CD4-positive, alpha-beta T cell treated with Interleukin-21 for 1 hour (primary cell): ENCODE results near the gene MYBPC2.
"Not testable (repeated sequence)": the region's sequence is repeated elsewhere in the genome, so short reads cannot be mapped to it uniquely, and the experiment has no call there.

Experiments
- DNase-seq: peaks from one replicate; pipeline ENCODE4 v3.0.0-alpha.2; 2020

Gene MYBPC2

GRCh38 chr19:50430888-50431342 is 1.8 kb upstream of the MYBPC2 start:
- DNase-seq: no peak

GRCh38 chr19:50431343-50432220 is 1.1 kb upstream of the MYBPC2 start:
- DNase-seq: peak; percentile 93

- DNase-seq: no peak
These were observed 799 bp downstream of the MYBPC2 start for GRCh38 chr19:50433201-50434180.

- no peak for DNase-seq
These were observed 1.8 kb downstream of the MYBPC2 start for GRCh38 chr19:50434525-50434924.

- no peak for DNase-seq
These were observed 2.5 kb downstream of the MYBPC2 start for GRCh38 chr19:50435221-50435620.

GRCh38 chr19:50435627-50436026 is 2.9 kb downstream of the MYBPC2 start:
- DNase-seq: no peak

- no peak for DNase-seq
These were observed 5.3 kb downstream of the MYBPC2 start for GRCh38 chr19:50437862-50438449.

- not testable (repeated sequence) for DNase-seq
These were observed 6.4 kb downstream of the MYBPC2 start for GRCh38 chr19:50439130-50439529.

GRCh38 chr19:50444059-50444458 is 11.4 kb downstream of the MYBPC2 start:
- DNase-seq: no peak

- no peak for DNase-seq
These were observed 14.4 kb downstream of the MYBPC2 start for GRCh38 chr19:50447053-50447452.

- DNase-seq: no peak
These were observed 15.1 kb downstream of the MYBPC2 start for GRCh38 chr19:50447750-50448149.

GRCh38 chr19:50449236-50449899 is 16.7 kb downstream of the MYBPC2 start:
- no peak for DNase-seq

- no peak for DNase-seq
These were observed 17.9 kb downstream of the MYBPC2 start for GRCh38 chr19:50450369-50451222.

- no peak for DNase-seq
These were observed 18.5 kb downstream of the MYBPC2 start for GRCh38 chr19:50451223-50451534.

GRCh38 chr19:50453243-50453642 is 20.6 kb downstream of the MYBPC2 start:
- no peak for DNase-seq

GRCh38 chr19:50455992-50456391 is 23.3 kb downstream of the MYBPC2 start:
- no peak for DNase-seq

GRCh38 chr19:50457300-50457699 is 24.6 kb downstream of the MYBPC2 start:
- DNase-seq: no peak

GRCh38 chr19:50458396-50459066 is 25.8 kb downstream of the MYBPC2 start:
- no peak for DNase-seq

- DNase-seq: no peak
These were observed 26.4 kb downstream of the MYBPC2 start for GRCh38 chr19:50459067-50459456.

- no peak for DNase-seq
These were observed 26.9 kb downstream of the MYBPC2 start for GRCh38 chr19:50459638-50460037.

- no peak for DNase-seq
These were observed 27.6 kb downstream of the MYBPC2 start for GRCh38 chr19:50460161-50460765.
